ENCODE measurements around the gene SZRD1.

DNA sequence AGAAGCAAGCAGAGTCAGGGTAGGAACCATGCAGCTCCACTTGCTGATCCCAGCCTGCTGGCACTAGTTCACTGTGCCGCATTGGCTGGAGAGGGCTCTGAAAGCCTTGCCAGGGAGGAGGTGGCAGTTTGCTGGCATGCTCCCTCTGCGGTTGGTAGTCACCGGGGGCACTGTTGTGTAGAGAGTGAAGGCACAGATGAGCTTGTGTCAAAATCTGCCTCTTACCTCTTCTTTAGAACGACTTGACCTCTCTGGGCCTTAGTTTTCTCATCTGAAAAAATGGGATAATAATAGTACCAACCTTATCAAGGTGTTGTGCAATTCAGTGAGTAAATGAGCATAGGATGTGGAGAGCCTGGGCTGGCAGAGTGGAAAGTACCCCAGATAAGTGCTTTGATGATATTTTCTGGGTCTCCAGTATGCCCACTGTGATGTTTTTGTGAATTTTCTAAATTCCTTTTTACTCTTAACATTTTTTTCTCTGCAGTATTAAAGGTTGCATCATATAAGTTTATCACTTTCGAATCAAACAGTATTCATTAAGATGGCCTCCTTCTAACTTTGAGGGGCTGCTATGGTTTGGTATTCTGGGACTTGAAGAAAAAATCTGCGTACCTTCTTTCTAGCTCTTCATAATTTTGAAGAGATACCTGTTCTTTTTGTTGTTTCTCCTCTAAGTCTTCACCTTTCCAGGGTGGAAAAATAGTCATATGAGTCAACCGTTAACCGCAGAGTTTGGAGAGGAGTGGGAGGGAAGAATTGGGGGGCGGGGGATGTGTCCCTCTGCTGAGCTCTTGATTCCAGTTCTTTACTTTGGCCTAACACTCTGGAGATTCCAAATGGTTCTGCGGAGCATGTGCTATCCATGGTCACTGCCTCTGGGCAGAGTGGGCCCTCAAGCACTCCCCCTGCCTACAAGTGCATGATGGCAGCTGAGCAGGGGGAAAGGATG lies 26.8 kb downstream of the SZRD1 start:
- TF ChIP-seq POLR2AphosphoS5 (IDR thresholded peaks at IDR 0.05; ENCODE audit: low read depth, low read length): no peak
- TF ChIP-seq POLR2A (IDR thresholded peaks at IDR 0.05; ENCODE audit: low read depth, low read length): no peak; the same call in 1 of the 2 replicates
- no peak for TF ChIP-seq TAF1 (IDR thresholded peaks at IDR 0.05; ENCODE audit: low read depth, low read length)
- no peak for TF ChIP-seq SPI1 (IDR thresholded peaks at IDR 0.05; ENCODE audit: low read depth, low read length)

All from GM12891 (cell line).